ENCODE data around the gene BOLA3. TPM values are rescaled to one million over a fixed set of nuclear protein-coding genes. Genes with fewer than 3 reads are reported as not detected.

Gene BOLA3
- total RNA-seq, result 26.3 and 29.4 TPM in 2 replicates

GRCh38 chr2:74147727-74148456 is at the start of gene BOLA3:
BOLA3 (minus strand) TSS chr2:74147912; CDS start chr2:74147874, 38 bp downstream.

DNA sequence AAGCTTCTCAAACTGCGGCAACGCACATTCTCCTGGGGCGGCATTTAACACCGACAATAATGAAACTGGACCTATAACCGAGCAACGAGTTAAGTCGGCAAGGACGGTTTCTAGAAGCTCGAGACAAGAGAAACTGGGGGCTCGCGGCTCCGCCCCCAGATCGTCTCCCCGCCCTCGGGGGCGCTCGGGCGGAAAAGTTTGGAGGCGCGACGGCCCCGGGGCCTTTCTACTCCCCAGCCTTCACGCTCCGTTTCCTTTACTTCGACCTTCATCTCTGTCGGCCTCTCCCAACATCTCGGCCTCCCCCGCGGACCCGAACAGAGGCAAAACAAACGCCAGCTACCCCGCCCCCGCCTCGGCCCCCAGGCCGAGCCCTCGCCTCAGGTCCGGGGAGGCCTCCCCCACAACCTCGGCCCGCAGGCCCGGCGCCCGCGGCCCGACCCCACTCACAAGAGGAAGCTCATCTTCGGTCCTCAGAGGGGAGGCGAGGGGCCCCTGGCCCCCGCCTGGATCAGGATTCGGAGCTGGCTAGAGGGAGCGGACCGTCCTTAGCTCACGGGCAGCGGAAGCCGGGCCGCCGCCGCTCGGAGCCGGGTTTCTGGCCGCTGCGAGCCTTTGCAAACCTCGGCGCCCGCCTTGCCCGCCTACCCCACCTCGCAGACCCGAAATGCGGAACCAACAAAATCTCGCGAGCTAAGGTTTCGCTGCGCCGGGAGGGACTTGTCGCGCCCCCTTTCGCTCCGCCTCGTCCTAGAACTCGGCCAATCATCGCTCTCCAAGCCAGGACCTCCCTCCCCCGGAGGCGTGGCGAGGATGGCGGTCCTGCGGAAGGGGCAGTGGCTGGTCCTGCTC is 30.7 kb upstream of the BOLA3 start, which contains the start of gene MOB1A:
Gene MOB1A, minus strand, starts transcription at position 669 of the 852 bp plus-strand sequence. Its CDS starts 205 bp downstream, at position 464.

Other genes with a start within 250 kb of the BOLA3 start
- gene DGUOK, start 221.0 kb downstream of the BOLA3 start, total RNA-seq, result 40.1 and 54.6 TPM in 2 replicates
- 3.6 and 5.9 TPM in 2 replicates for gene TET3, start 163.0 kb downstream of the BOLA3 start, total RNA-seq
- gene MOB1A, start 31.0 kb upstream of the BOLA3 start, total RNA-seq, result 109 and 159 TPM in 2 replicates
- gene MTHFD2, start 50.7 kb upstream of the BOLA3 start, total RNA-seq, result 195 and 222 TPM in 2 replicates
- gene SLC4A5, start 195.5 kb upstream of the BOLA3 start, total RNA-seq, result 0.83 TPM in 1 of 2 replicates, not detected in the other
- 153 and 193 TPM in 2 replicates for gene DCTN1, start 232.4 kb upstream of the BOLA3 start, total RNA-seq